ENCODE data around the gene SLC13A2. TPM values are rescaled to one million over a fixed set of nuclear protein-coding genes. Genes with fewer than 3 reads are reported as not detected.

Gene SLC13A2
- total and polyA plus RNA-seq, 10 donors, result 0.03 TPM; not detected in 9

DNA sequence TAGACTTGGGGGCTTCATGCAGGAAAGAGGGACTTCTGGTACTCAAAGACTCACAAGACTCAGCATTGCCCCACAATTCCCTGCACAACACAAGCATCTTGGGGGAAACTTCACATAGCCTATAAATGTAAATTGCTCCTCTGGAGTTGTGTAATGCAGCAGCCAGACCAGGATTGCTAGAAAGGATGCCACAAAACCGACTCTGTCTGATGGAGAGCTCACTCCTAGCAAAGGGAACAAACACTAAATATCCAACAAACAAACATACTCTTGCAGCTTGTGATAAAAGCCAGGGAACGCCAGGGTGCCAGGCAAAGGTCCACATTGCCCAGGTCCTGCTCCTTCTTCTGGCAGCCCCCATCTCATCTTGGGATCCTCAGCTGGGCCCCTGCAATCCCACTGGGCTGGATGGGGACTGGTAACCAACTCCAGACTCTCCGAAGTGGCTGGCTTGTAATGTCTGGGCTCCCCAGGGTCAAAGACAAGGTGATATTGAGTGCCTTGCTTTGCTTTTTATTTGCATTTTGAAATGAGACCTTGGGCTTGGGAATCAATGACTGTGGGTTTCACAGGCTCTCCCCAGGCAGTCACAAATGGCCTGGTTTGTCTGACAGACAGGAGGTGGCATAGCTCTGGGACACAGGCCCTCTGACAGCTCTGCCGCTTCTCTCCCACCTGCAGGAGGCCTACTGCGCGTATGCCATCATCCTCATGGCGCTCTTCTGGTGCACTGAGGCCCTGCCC is 15.3 kb downstream of the SLC13A2 start:
- TF ChIP-seq, protein P1, sequence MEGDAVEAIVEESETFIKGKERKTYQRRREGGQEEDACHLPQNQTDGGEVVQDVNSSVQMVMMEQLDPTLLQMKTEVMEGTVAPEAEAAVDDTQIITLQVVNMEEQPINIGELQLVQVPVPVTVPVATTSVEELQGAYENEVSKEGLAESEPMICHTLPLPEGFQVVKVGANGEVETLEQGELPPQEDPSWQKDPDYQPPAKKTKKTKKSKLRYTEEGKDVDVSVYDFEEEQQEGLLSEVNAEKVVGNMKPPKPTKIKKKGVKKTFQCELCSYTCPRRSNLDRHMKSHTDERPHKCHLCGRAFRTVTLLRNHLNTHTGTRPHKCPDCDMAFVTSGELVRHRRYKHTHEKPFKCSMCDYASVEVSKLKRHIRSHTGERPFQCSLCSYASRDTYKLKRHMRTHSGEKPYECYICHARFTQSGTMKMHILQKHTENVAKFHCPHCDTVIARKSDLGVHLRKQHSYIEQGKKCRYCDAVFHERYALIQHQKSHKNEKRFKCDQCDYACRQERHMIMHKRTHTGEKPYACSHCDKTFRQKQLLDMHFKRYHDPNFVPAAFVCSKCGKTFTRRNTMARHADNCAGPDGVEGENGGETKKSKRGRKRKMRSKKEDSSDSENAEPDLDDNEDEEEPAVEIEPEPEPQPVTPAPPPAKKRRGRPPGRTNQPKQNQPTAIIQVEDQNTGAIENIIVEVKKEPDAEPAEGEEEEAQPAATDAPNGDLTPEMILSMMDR (IDR thresholded peaks at IDR 0.05 in 8 of 11, conservative IDR thresholded peaks at IDR 0.05 in 3 of 11), result no peak
- no peak for TF ChIP-seq POLR2A (IDR thresholded peaks at IDR 0.05)
- TF ChIP-seq POLR2AphosphoS5 (IDR thresholded peaks at IDR 0.05), result no peak
- no peak for DNase-seq
- Histone ChIP-seq H3K9me3 (no peaks in the 10 kb centered on the region), H3K27ac (no peak overlapping the region), H3K27me3 (replicated peaks in 1 of 7) (peaks cover 0 to 4% (median 0%) of the 10 kb centered on the region in 7 donors), H3K4me3 (no peak overlapping the region), H3K4me1 (peaks cover 0 to 3% (median 0%) of the 10 kb centered on the region in 6 donors), H3K36me3 (no peaks in the 10 kb centered on the region)
- intact Hi-C loops (cut with DNase I; ENCODE audit: low total_unique reads), result no loop called here
- WGBS, 5 donors, result 82 to 92% (median 84%) methylated on average over 7 of the region's 7 CpGs

GRCh38 chr17:28491286-28491685 is 17.8 kb downstream of the SLC13A2 start:
- Histone ChIP-seq H3K27me3 (replicated peaks in 1 of 7) (peaks cover 0 to 19% (median 0%) of the 10 kb centered on the region in 7 donors), H3K4me3 (no peak overlapping the region), H3K36me3 (no peaks in the 10 kb centered on the region), H3K4me1 (peaks cover 0 to 9% (median 0%) of the 10 kb centered on the region in 6 donors), H3K27ac (no peak overlapping the region), H3K9me3 (no peaks in the 10 kb centered on the region)
- intact Hi-C loops (cut with DNase I; ENCODE audit: low total_unique reads), result loop anchor here (5.0 kb wide), 2 partner anchors 51 to 121 kb away; partner anchors contain the start of gene RSKR
- TF ChIP-seq POLR2AphosphoS5 (IDR thresholded peaks at IDR 0.05) (no peak), POLR2A (IDR thresholded peaks at IDR 0.05) (no peak)
- TF ChIP-seq, protein P1 (IDR thresholded peaks at IDR 0.05 in 8 of 11, conservative IDR thresholded peaks at IDR 0.05 in 3 of 11), result no peak
- no peak for DNase-seq
- 86 to 91% (median 87%) methylated on average over 4 to 11 of the region's 11 CpGs for WGBS, 5 donors

- WGBS, 5 donors, result 79 to 95% (median 89%) methylated on average over 2 to 3 of the region's 3 CpGs
- Histone ChIP-seq H3K36me3 (no peaks in the 10 kb centered on the region), H3K27ac (no peak overlapping the region), H3K4me3 (no peak overlapping the region), H3K9me3 (no peaks in the 10 kb centered on the region), H3K4me1 (peaks cover 0 to 9% (median 0%) of the 10 kb centered on the region in 6 donors), H3K27me3 (replicated peaks in 1 of 7) (peaks cover 0 to 19% (median 0%) of the 10 kb centered on the region in 7 donors)
- no peak for DNase-seq
- intact Hi-C loops (cut with DNase I; ENCODE audit: low total_unique reads), result loop anchor here (5.0 kb wide), 2 partner anchors 50 to 120 kb away; partner anchors contain the start of gene RSKR
- TF ChIP-seq POLR2AphosphoS5 (IDR thresholded peaks at IDR 0.05) (no peak), POLR2A (IDR thresholded peaks at IDR 0.05) (no peak)
- TF ChIP-seq, protein P1 (IDR thresholded peaks at IDR 0.05 in 8 of 11, conservative IDR thresholded peaks at IDR 0.05 in 3 of 11), result no peak
Observed at GRCh38 chr17:28491860-28492259, 18.4 kb downstream of the SLC13A2 start.

All from spleen (tissue), 11 donors.